ENCODE results near the gene ZNF772.
"Not testable (repeated sequence)": the region's sequence is repeated elsewhere in the genome, so short reads cannot be mapped to it uniquely, and the experiment has no call there.

Gene ZNF772

GRCh38 chr19:57477191-57478008, at the start of gene ZNF772:
ZNF772 (minus strand) TSS chr19:57477566; CDS start chr19:57477309, 257 bp downstream.
- peaks cover 26% of the 10 kb centered on the region for H3K4me1 ChIP-seq (ENCODE audit: insufficient read depth, low read length)
- peak within 1 kb of the TSS; percentile 69 for H3K9ac ChIP-seq (ENCODE audit: low read depth, low read length)
- H3K36me3 ChIP-seq (ENCODE audit: insufficient read depth, low read length) = peaks cover 44% of the 10 kb centered on the region
- peak within 1 kb of the TSS; percentile 94 for H2AFZ ChIP-seq (ENCODE audit: low read depth, low read length)
- H3K27ac ChIP-seq (ENCODE audit: low read length) = peak within 1 kb of the TSS; percentile 92
- peaks cover 45% of the 10 kb centered on the region for H3K79me2 ChIP-seq (ENCODE audit: insufficient read depth, low read length)
- peaks cover 59% of the 10 kb centered on the region for H3K9me3 ChIP-seq (ENCODE audit: insufficient read depth, low read length, severe bottlenecking)
- no peaks in the 10 kb centered on the region for H4K20me1 ChIP-seq (ENCODE audit: insufficient read depth, low read length)
- peak; percentile 95 for DNase-seq
- H3K4me3 ChIP-seq (ENCODE audit: low read depth in 1 of 2, low read length in 2 of 2) = peak within 1 kb of the TSS; percentile 56 to 78
- ATAC-seq (ENCODE audit: insufficient read depth, low read depth) = peak; percentile 99
- peak within 1 kb of the TSS; percentile 72 for H3K4me2 ChIP-seq (ENCODE audit: insufficient read depth, low read length)
- no peaks in the 10 kb centered on the region for H3K27me3 ChIP-seq (ENCODE audit: insufficient read depth, low read length, poor library complexity)
- no peak for TF ChIP-seq EZH2 (IDR thresholded peaks at IDR 0.05; ENCODE audit: borderline replicate concordance, low read depth, low read length, severe bottlenecking)
- TF ChIP-seq CTCF (IDR thresholded peaks at IDR 0.05; ENCODE audit: borderline replicate concordance, extremely low read depth, low read length, poor library complexity, severe bottlenecking) = peak; percentile 74

- not testable (repeated sequence) for H3K9ac ChIP-seq (ENCODE audit: low read depth, low read length); ATAC-seq (ENCODE audit: insufficient read depth, low read depth); H3K4me2 ChIP-seq (ENCODE audit: insufficient read depth, low read length); H2AFZ ChIP-seq (ENCODE audit: low read depth, low read length); DNase-seq; H3K4me1 ChIP-seq (ENCODE audit: insufficient read depth, low read length); H3K27ac ChIP-seq (ENCODE audit: low read length); H3K27me3 ChIP-seq (ENCODE audit: insufficient read depth, low read length, poor library complexity); H4K20me1 ChIP-seq (ENCODE audit: insufficient read depth, low read length); H3K4me3 ChIP-seq (ENCODE audit: low read depth in 1 of 2, low read length in 2 of 2); H3K79me2 ChIP-seq (ENCODE audit: insufficient read depth, low read length)
- Histone ChIP-seq H3K36me3 (ENCODE audit: insufficient read depth, low read length) (peaks cover 26% of the 10 kb centered on the region), H3K9me3 (ENCODE audit: insufficient read depth, low read length, severe bottlenecking) (peaks cover 26% of the 10 kb centered on the region)
Observed at GRCh38 chr19:57518021-57518420, 40.7 kb upstream of the ZNF772 start.

GRCh38 chr19:57515255-57515654, 37.9 kb upstream of the ZNF772 start:
- no peaks in the 10 kb centered on the region for H3K27me3 ChIP-seq (ENCODE audit: insufficient read depth, low read length, poor library complexity)
- TF ChIP-seq EZH2 (IDR thresholded peaks at IDR 0.05; ENCODE audit: borderline replicate concordance, low read depth, low read length, severe bottlenecking) (no peak), CTCF (IDR thresholded peaks at IDR 0.05; ENCODE audit: borderline replicate concordance, extremely low read depth, low read length, poor library complexity, severe bottlenecking) (no peak)
- H2AFZ ChIP-seq (ENCODE audit: low read depth, low read length) = no peak overlapping the region
- H3K9me3 ChIP-seq (ENCODE audit: insufficient read depth, low read length, severe bottlenecking) = peaks cover 38% of the 10 kb centered on the region
- ATAC-seq (ENCODE audit: insufficient read depth, low read depth) = no peak
- no peak overlapping the region for H3K4me3 ChIP-seq (ENCODE audit: low read depth in 1 of 2, low read length in 2 of 2)
- no peaks in the 10 kb centered on the region for H3K79me2 ChIP-seq (ENCODE audit: insufficient read depth, low read length)
- H4K20me1 ChIP-seq (ENCODE audit: insufficient read depth, low read length) = no peaks in the 10 kb centered on the region
- peaks cover 32% of the 10 kb centered on the region for H3K36me3 ChIP-seq (ENCODE audit: insufficient read depth, low read length)
- no peak overlapping the region for H3K4me2 ChIP-seq (ENCODE audit: insufficient read depth, low read length)
- no peak for DNase-seq
- H3K9ac ChIP-seq (ENCODE audit: low read depth, low read length) = no peak overlapping the region
- no peaks in the 10 kb centered on the region for H3K4me1 ChIP-seq (ENCODE audit: insufficient read depth, low read length)
- H3K27ac ChIP-seq (ENCODE audit: low read length) = no peak overlapping the region

GRCh38 chr19:57512845-57513244, 35.5 kb upstream of the ZNF772 start:
- ATAC-seq (ENCODE audit: insufficient read depth, low read depth) (no peak), DNase-seq (peak; percentile 56)
- Histone ChIP-seq H3K36me3 (ENCODE audit: insufficient read depth, low read length) (peaks cover 35% of the 10 kb centered on the region), H2AFZ (ENCODE audit: low read depth, low read length) (no peak overlapping the region), H3K4me1 (ENCODE audit: insufficient read depth, low read length) (no peaks in the 10 kb centered on the region), H4K20me1 (ENCODE audit: insufficient read depth, low read length) (no peaks in the 10 kb centered on the region), H3K27me3 (ENCODE audit: insufficient read depth, low read length, poor library complexity) (no peaks in the 10 kb centered on the region), H3K27ac (ENCODE audit: low read length) (no peak overlapping the region), H3K4me2 (ENCODE audit: insufficient read depth, low read length) (no peak overlapping the region), H3K9me3 (ENCODE audit: insufficient read depth, low read length, severe bottlenecking) (peaks cover 48% of the 10 kb centered on the region), H3K9ac (ENCODE audit: low read depth, low read length) (no peak overlapping the region), H3K4me3 (ENCODE audit: low read depth in 1 of 2, low read length in 2 of 2) (no peak overlapping the region), H3K79me2 (ENCODE audit: insufficient read depth, low read length) (no peaks in the 10 kb centered on the region)
- TF ChIP-seq EZH2 (IDR thresholded peaks at IDR 0.05; ENCODE audit: borderline replicate concordance, low read depth, low read length, severe bottlenecking) (no peak), CTCF (IDR thresholded peaks at IDR 0.05; ENCODE audit: borderline replicate concordance, extremely low read depth, low read length, poor library complexity, severe bottlenecking) (no peak)
